DOHH2 (cell line): ENCODE measurements around the gene USP17L22.
"Not testable (repeated sequence)": the region's sequence is repeated elsewhere in the genome, so short reads cannot be mapped to it uniquely, and the experiment has no call there.

Source experiments
- CTCF ChIP-seq: fragments of 200-600 bp; sonication (generic); IDR thresholded peaks from one replicate; pipeline ENCODE4 v1.5.1; 2014; ENCODE audit warnings: antibody characterized with exemption, mild to moderate bottlenecking, low read depth, low read length; ENCODE audit not compliant: poor library complexity, severe bottlenecking
- EZH2phosphoT487 ChIP-seq: fragments of 200-600 bp; sonication (generic); IDR thresholded peaks from 2 replicates; pipeline ENCODE4 v1.6.1; 2017; ENCODE audit warnings: borderline replicate concordance, mild to moderate bottlenecking, antibody characterized with exemption, low read length, moderate library complexity, mixed read lengths

- not testable (repeated sequence) for TF ChIP-seq EZH2phosphoT487, CTCF
Observed at GRCh38 chr4:9257824-9258223, 9.6 kb upstream of the USP17L22 start, which contains the start of gene USP17L20.
